Vagina (tissue), 2 donors: Measurements from ENCODE around the gene GSK3A.

Experiments
- POLR2A ChIP-seq, 2 donors: fragments of 450-650 bp; IDR thresholded peaks; one replicate each; pipeline ENCODE4 v1.6.1; 2017; ENCODE audit warnings: antibody characterized with exemption in 2 of 2, mild to moderate bottlenecking in 2 of 2, moderate library complexity in 2 of 2
- TF ChIP-seq, protein P1 (sequence below), 3 experiments: fragments of 450-650 bp in 2 of 3; fragments of 200-600 bp in 1 of 3; sonication (generic) in 1 of 3; IDR thresholded peaks; one replicate each; pipeline ENCODE4 v1.5.1; 2017 to 2019; ENCODE audit warnings: antibody characterized with exemption in 3 of 3, mild to moderate bottlenecking in 2 of 3, moderate library complexity in 2 of 3

DNA sequence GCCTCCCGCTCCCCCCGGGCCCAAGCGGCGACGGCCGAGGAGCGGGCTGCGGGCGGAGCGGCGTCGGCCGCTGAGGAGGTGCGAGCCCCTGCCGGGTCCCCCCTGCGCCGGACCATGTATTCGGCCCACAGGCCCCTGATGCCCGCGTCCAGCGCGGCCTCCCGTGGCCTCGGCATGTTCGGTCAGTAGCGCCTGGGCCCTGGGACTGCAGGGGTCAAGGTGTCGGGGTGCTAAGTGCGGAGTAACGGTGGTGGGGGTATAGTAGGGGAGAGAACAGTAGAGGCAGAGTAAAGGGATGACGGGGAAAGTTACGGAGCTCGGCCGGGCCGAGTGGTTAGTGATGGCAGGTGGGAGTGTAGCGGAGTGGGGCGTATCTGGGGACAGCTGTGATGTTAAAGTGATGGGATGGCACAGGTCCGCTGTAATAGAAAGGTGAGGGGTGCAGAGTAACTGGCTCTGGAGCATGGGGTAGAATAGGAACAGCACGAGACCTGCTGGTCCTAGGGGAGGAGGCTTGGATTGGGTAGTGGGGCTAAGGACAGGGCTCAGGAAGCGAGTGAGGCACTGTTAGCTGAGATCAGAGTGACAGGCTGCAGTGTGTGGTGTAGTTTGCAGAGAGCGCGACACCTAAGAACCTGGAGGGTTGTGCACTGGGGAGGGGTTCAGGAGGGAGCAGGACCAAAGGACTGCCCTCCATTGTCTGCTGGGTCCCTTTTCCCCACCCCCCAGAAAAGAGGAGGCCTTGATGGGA lies 42.4 kb upstream of the GSK3A start:
- TF ChIP-seq POLR2A (IDR thresholded peaks at IDR 0.05): no peak
- TF ChIP-seq, protein P1, sequence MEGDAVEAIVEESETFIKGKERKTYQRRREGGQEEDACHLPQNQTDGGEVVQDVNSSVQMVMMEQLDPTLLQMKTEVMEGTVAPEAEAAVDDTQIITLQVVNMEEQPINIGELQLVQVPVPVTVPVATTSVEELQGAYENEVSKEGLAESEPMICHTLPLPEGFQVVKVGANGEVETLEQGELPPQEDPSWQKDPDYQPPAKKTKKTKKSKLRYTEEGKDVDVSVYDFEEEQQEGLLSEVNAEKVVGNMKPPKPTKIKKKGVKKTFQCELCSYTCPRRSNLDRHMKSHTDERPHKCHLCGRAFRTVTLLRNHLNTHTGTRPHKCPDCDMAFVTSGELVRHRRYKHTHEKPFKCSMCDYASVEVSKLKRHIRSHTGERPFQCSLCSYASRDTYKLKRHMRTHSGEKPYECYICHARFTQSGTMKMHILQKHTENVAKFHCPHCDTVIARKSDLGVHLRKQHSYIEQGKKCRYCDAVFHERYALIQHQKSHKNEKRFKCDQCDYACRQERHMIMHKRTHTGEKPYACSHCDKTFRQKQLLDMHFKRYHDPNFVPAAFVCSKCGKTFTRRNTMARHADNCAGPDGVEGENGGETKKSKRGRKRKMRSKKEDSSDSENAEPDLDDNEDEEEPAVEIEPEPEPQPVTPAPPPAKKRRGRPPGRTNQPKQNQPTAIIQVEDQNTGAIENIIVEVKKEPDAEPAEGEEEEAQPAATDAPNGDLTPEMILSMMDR (IDR thresholded peaks at IDR 0.05): no peak
